Natural killer cell (primary cell): ENCODE measurements around the gene RALGDS. TPM values are rescaled to one million over a fixed set of nuclear protein-coding genes. Genes with fewer than 3 reads are reported as not detected.
A peak's percentile ranks its signal among the peaks of the same experiment; 100 is the strongest.
"Not testable (repeated sequence)": the region's sequence is repeated elsewhere in the genome, so short reads cannot be mapped to it uniquely, and the experiment has no call there.

Experiments used
- ATAC-seq, 3 donors: fragments of 150-1000 bp in 2 of 3; fragments of 200-7000 bp in 1 of 3; cut with Tn5 transposase; 1 replicate in 1 of 3; 2 replicates in 2 of 3; pipeline ENCODE4 v1.10.0; 2021; ENCODE audit warnings: mild to moderate bottlenecking in 2 of 3, moderate library complexity in 2 of 3
- DNase-seq, 2 donors: peaks; one replicate each; pipeline versions ENCODE4 v3.0.0 to v3.0.0-alpha.2; 2013 to 2021; ENCODE audit warnings: mixed read lengths in 1 of 2
- H3K27ac ChIP-seq: one replicate; pipeline ENCODE4 v1.5.1; 2013; ENCODE audit warnings: mild to moderate bottlenecking, low read length
- H3K27me3 ChIP-seq: one replicate; pipeline ENCODE4 v1.6.1; 2013; ENCODE audit warnings: low read length; ENCODE audit not compliant: control insufficient read depth, insufficient read depth
- H3K36me3 ChIP-seq: one replicate; pipeline ENCODE4 v1.6.1; 2013; ENCODE audit warnings: low read length; ENCODE audit not compliant: control insufficient read depth, insufficient read depth
- H3K4me1 ChIP-seq: one replicate; pipeline ENCODE4 v1.6.1; 2013; ENCODE audit warnings: low read length; ENCODE audit not compliant: control insufficient read depth, insufficient read depth
- H3K4me3 ChIP-seq: one replicate; pipeline ENCODE4 v1.5.1; 2013; ENCODE audit warnings: low read length
- H3K9me3 ChIP-seq: one replicate; pipeline ENCODE4 v1.6.1; 2013; ENCODE audit warnings: low read length; ENCODE audit not compliant: control insufficient read depth, insufficient read depth
- H3K27ac Mint-ChIP-seq, 2 donors: one replicate each; pipeline ENCODE4 v1.8.0; 2022; ENCODE audit warnings: mild to moderate bottlenecking in 2 of 2, mixed read lengths in 2 of 2, moderate library complexity in 1 of 2
- H3K27me3 Mint-ChIP-seq, 2 donors: one replicate each; pipeline ENCODE4 v1.8.0; 2022; ENCODE audit warnings: low read depth in 2 of 2, mixed read lengths in 2 of 2
- H3K36me3 Mint-ChIP-seq: one replicate; pipeline ENCODE4 v1.8.0; 2022; ENCODE audit warnings: mixed read lengths
- H3K4me1 Mint-ChIP-seq, 2 donors: one replicate each; pipeline ENCODE4 v1.8.0; 2022; ENCODE audit warnings: mixed read lengths in 2 of 2
- H3K4me3 Mint-ChIP-seq: one replicate; pipeline ENCODE4 v1.8.0; 2022; ENCODE audit warnings: mild to moderate bottlenecking, moderate library complexity, mixed read lengths
- H3K9me3 Mint-ChIP-seq, 2 donors: one replicate each; pipeline ENCODE4 v1.8.0; 2022; ENCODE audit warnings: mixed read lengths in 2 of 2
- WGBS: methylation state at CpG from one replicate; pipeline ENCODE4 v1.1.7; 2013; ENCODE audit warnings: missing lambda C conversion rate; ENCODE audit not compliant: insufficient coverage; 5-methylcytosine and 5-hydroxymethylcytosine counted together
- intact Hi-C: fragments of 100-400 bp; cut with micrococcal nuclease; formaldehyde crosslinking; loops from one replicate; pipeline ENCODE4 v1.14.2; 2022
- total RNA-seq, 4 donors: library from RNA; stranded (reverse); fragments of 120-200 nt in 1 of 4; gene quantifications; one replicate each; pipeline versions ENCODE4 v1.2.3 to v1.2.4, GENCODE V29; 2013 to 2022
- TF ChIP-seq, protein P1 (sequence below): fragments of 200-600 bp; IDR thresholded peaks from one replicate; pipeline ENCODE4 v1.8.0; 2022; ENCODE audit warnings: antibody characterized with exemption

Gene RALGDS
- total RNA-seq, 3 donors from 2014 or later (not counting 1 experiment from before 2014, with no cell fraction given), result 206 to 250 (median 208) TPM

DNA sequence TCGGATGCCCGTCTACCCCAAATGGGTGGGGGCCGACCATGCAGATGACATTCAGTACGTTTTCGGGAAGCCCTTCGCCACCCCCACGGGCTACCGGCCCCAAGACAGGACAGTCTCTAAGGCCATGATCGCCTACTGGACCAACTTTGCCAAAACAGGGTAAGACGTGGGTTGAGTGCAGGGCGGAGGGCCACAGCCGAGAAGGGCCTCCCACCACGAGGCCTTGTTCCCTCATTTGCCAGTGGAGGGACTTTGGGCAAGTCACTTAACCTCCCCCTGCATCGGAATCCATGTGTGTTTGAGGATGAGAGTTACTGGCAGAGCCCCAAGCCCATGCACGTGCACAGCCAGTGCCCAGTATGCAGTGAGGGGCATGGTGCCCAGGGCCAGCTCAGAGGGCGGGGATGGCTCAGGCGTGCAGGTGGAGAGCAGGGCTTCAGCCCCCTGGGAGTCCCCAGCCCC, 50.5 kb downstream of the RALGDS start:
- H3K4me3 Mint-ChIP-seq, H3K4me1 ChIP-seq: not testable (repeated sequence)

DNA sequence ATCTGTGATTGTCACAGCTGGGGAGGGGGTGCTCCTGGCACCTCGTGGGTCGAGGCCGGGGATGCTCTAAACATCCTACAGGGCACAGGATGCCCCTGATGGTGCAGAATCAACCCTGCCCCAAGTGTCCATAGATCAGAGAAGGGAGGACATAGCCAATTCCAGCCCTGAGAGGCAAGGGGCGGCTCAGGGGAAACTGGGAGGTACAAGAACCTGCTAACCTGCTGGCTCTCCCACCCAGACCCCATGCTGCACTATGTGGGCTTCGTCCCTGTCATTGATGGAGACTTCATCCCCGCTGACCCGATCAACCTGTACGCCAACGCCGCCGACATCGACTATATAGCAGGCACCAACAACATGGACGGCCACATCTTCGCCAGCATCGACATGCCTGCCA, 52.6 kb downstream of the RALGDS start:
- H3K4me3 Mint-ChIP-seq, intact Hi-C loops, DNase-seq: not testable (repeated sequence)

More for the DNA sequence above, 50.5 kb downstream of the RALGDS start:
- H3K4me3 ChIP-seq, H3K27me3 ChIP-seq, H3K27me3 Mint-ChIP-seq, H3K27ac Mint-ChIP-seq, H3K36me3 Mint-ChIP-seq, H3K9me3 ChIP-seq, H3K36me3 ChIP-seq, intact Hi-C loops, DNase-seq, H3K4me1 Mint-ChIP-seq, H3K27ac ChIP-seq, H3K9me3 Mint-ChIP-seq, ATAC-seq: not testable (repeated sequence)
- 95% methylated on average over 17 of the region's 17 CpGs for WGBS

DNA sequence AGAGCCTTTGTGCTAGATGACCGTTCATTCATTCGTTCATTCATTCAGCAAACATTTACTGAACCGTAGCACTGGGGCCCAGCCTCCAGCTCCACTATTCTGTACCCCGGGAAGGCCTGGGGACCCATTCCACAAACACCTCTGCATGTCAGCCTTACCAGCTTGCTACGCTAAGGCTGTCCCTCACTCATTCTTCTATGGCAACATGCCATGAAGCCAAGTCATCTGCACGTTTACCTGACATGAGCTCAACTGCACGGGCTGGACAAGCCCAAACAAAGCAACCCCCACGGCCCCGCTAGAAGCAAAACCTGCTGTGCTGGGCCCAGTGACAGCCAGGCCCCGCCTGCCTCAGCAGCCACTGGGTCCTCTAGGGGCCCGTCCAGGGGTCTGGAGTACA, 53.2 kb downstream of the RALGDS start:
- no peaks in the 10 kb centered on the region for H3K27me3 Mint-ChIP-seq
- no peak overlapping the region for H3K4me3 Mint-ChIP-seq
- ATAC-seq (no peak), DNase-seq (no peak)
- H3K9me3 Mint-ChIP-seq, result no peaks in the 10 kb centered on the region
- no peaks in the 10 kb centered on the region for H3K36me3 Mint-ChIP-seq
- H3K4me1 ChIP-seq, result no peaks in the 10 kb centered on the region
- no peaks in the 10 kb centered on the region for H3K36me3 ChIP-seq
- intact Hi-C loops, result no loop called here
- H3K27me3 ChIP-seq, result no peaks in the 10 kb centered on the region
- 87% methylated on average over 11 of the region's 11 CpGs for WGBS
- H3K9me3 ChIP-seq, result no peaks in the 10 kb centered on the region
- H3K27ac Mint-ChIP-seq, result no peak overlapping the region
- H3K4me1 Mint-ChIP-seq, result no peaks in the 10 kb centered on the region
- no peak overlapping the region for H3K4me3 ChIP-seq
- TF ChIP-seq, protein P1, sequence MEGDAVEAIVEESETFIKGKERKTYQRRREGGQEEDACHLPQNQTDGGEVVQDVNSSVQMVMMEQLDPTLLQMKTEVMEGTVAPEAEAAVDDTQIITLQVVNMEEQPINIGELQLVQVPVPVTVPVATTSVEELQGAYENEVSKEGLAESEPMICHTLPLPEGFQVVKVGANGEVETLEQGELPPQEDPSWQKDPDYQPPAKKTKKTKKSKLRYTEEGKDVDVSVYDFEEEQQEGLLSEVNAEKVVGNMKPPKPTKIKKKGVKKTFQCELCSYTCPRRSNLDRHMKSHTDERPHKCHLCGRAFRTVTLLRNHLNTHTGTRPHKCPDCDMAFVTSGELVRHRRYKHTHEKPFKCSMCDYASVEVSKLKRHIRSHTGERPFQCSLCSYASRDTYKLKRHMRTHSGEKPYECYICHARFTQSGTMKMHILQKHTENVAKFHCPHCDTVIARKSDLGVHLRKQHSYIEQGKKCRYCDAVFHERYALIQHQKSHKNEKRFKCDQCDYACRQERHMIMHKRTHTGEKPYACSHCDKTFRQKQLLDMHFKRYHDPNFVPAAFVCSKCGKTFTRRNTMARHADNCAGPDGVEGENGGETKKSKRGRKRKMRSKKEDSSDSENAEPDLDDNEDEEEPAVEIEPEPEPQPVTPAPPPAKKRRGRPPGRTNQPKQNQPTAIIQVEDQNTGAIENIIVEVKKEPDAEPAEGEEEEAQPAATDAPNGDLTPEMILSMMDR, result no peak
- H3K27ac ChIP-seq, result no peak overlapping the region

More for the DNA sequence above, 52.6 kb downstream of the RALGDS start:
- not testable (repeated sequence) for H3K9me3 ChIP-seq, H3K27ac ChIP-seq, H3K4me1 ChIP-seq, H3K9me3 Mint-ChIP-seq, H3K36me3 ChIP-seq, ATAC-seq, H3K27me3 Mint-ChIP-seq, H3K36me3 Mint-ChIP-seq, H3K4me1 Mint-ChIP-seq, H3K27ac Mint-ChIP-seq, H3K4me3 ChIP-seq, H3K27me3 ChIP-seq
- 83% methylated on average over 1 of the region's 15 CpGs for WGBS

DNA sequence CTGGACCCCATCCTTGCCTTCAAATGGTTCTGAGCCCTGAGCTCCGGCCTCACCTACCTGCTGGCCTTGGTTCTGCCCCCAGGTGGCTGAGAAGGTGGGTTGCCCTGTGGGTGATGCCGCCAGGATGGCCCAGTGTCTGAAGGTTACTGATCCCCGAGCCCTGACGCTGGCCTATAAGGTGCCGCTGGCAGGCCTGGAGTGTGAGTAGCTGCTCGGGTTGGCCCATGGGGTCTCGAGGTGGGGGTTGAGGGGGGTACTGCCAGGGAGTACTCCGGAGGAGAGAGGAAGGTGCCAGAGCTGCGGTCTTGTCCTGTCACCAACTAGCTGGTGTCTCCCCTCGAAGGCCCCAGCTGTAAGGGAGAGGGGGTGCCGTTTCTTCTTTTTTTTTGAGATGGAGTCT, 54.0 kb downstream of the RALGDS start:
- WGBS, result 95% methylated on average over 11 of the region's 11 CpGs
- no peaks in the 10 kb centered on the region for H3K27me3 ChIP-seq
- Mint-ChIP-seq H3K4me1 (no peaks in the 10 kb centered on the region), H3K9me3 (no peaks in the 10 kb centered on the region), H3K4me3 (no peak overlapping the region), H3K36me3 (no peaks in the 10 kb centered on the region), H3K27me3 (no peaks in the 10 kb centered on the region), H3K27ac (no peak overlapping the region)
- no peaks in the 10 kb centered on the region for H3K4me1 ChIP-seq
- peak in 1 of 3 donors; percentile 31 for ATAC-seq
- DNase-seq, result no peak
- no peaks in the 10 kb centered on the region for H3K9me3 ChIP-seq
- TF ChIP-seq, protein P1, result no peak
- H3K4me3 ChIP-seq, result no peak overlapping the region
- no peaks in the 10 kb centered on the region for H3K36me3 ChIP-seq
- intact Hi-C loops, result no loop called here
- no peak overlapping the region for H3K27ac ChIP-seq
